Measurements from ENCODE around the gene ABHD12. TPM values are rescaled to one million over a fixed set of nuclear protein-coding genes. Genes with fewer than 3 reads are reported as not detected.

Gene ABHD12
- total and polyA plus RNA-seq, 8 donors, result 39.7 to 57.8 (median 47.4) TPM

DNA sequence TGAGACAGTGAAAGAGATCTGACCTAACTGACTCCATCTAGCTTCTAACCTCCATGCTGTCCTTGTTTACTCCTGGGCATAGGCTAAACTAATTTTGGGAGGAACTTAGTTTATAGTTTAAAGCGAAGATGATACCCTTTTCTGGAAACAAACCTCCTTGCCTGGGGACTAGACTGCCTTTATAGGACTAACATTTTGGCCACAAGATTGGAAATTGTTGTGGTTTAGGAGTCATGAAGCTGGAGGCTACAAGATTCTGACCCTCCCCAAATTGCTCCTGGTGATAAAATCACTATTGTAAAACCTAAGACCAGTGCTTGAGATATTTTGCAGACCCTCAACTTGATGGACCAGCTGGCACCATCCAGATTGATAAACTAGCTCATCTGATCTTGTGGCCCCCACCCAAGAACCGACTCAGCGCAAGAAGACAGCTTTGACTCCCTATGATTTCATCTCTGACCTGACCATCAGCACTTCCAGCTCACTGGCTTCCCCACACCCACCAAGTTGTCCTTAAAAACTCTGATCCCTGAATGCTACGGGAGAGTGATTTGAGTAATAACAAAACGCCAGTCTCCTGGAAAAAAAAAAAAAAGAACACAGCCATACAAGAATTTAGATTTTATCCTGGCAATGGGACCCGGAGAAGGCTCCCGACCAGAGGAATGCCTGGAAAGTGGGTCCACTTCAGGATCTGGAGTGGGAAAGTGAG is 63.0 kb downstream of the ABHD12 start:
- peaks cover 0 to 44% of the 10 kb centered on the region in 2 donors for H3K4me1 ChIP-seq
- no peak overlapping the region for H3K4me3 ChIP-seq
- ATAC-seq (no peak), DNase-seq (no peak)
- intact Hi-C loops (cut with DNase I), result no loop called here
- H3K9me3 ChIP-seq, result no peaks in the 10 kb centered on the region
- no peaks in the 10 kb centered on the region for H3K27me3 ChIP-seq
- no peak overlapping the region for H3K27ac ChIP-seq
- TF ChIP-seq, protein P1, sequence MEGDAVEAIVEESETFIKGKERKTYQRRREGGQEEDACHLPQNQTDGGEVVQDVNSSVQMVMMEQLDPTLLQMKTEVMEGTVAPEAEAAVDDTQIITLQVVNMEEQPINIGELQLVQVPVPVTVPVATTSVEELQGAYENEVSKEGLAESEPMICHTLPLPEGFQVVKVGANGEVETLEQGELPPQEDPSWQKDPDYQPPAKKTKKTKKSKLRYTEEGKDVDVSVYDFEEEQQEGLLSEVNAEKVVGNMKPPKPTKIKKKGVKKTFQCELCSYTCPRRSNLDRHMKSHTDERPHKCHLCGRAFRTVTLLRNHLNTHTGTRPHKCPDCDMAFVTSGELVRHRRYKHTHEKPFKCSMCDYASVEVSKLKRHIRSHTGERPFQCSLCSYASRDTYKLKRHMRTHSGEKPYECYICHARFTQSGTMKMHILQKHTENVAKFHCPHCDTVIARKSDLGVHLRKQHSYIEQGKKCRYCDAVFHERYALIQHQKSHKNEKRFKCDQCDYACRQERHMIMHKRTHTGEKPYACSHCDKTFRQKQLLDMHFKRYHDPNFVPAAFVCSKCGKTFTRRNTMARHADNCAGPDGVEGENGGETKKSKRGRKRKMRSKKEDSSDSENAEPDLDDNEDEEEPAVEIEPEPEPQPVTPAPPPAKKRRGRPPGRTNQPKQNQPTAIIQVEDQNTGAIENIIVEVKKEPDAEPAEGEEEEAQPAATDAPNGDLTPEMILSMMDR (IDR thresholded peaks at IDR 0.05), result no peak
- H3K36me3 ChIP-seq, result peaks cover 0 to 4% of the 10 kb centered on the region in 2 donors

DNA sequence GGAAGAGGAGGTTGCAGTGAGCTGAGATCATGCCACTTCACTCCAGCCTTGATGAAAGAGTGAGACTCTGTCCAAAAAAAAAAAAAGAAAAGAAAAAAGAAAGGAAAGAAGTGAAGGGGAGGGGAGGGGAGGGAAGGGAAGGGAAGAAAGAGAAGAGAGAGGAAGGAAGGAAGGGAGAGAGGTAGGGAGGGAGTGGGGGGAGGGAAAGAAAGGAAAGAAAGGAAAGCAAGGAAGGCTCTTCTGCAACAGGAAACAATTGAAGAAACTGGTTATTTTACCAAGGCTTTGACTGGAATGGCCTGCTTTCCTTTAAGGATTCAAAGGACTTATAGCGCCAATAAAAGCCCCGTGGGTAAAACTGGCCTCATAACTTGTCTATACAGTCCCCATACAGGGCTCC is 64.6 kb downstream of the ABHD12 start:
- intact Hi-C loops (cut with DNase I), result no loop called here
- peaks cover 0 to 52% of the 10 kb centered on the region in 2 donors for H3K4me1 ChIP-seq
- TF ChIP-seq, protein P1 (IDR thresholded peaks at IDR 0.05), result no peak
- DNase-seq, result no peak
- H3K9me3 ChIP-seq, result no peaks in the 10 kb centered on the region
- H3K27me3 ChIP-seq, result no peaks in the 10 kb centered on the region
- H3K4me3 ChIP-seq, result no peak overlapping the region
- peaks cover 0 to 20% of the 10 kb centered on the region in 2 donors for H3K36me3 ChIP-seq
- ATAC-seq, result no peak
- H3K27ac ChIP-seq, result no peak overlapping the region

- DNase-seq (no peak), ATAC-seq (peak; percentile 8)
- Histone ChIP-seq H3K27me3 (no peaks in the 10 kb centered on the region), H3K27ac (peak overlapping the region in 1 of 2 donors; percentile 50), H3K4me1 (peaks cover 0 to 52% of the 10 kb centered on the region in 2 donors), H3K9me3 (no peaks in the 10 kb centered on the region), H3K4me3 (no peak overlapping the region), H3K36me3 (peaks cover 0 to 21% of the 10 kb centered on the region in 2 donors)
- intact Hi-C loops (cut with DNase I), result no loop called here
- TF ChIP-seq, protein P1 (IDR thresholded peaks at IDR 0.05), result no peak
Observed at GRCh38 chr20:25325073-25325472, 65.6 kb downstream of the ABHD12 start.

GRCh38 chr20:25324412-25324811 is 66.2 kb downstream of the ABHD12 start:
- Histone ChIP-seq H3K27me3 (no peaks in the 10 kb centered on the region), H3K4me1 (peaks cover 0 to 54% of the 10 kb centered on the region in 2 donors), H3K4me3 (no peak overlapping the region), H3K36me3 (peaks cover 0 to 27% of the 10 kb centered on the region in 2 donors), H3K9me3 (no peaks in the 10 kb centered on the region), H3K27ac (peak overlapping the region in 1 of 2 donors; percentile 50)
- TF ChIP-seq, protein P1 (IDR thresholded peaks at IDR 0.05), result no peak
- ATAC-seq (peak; percentile 85), DNase-seq (peak in 1 of 4 donors; percentile 85)
- intact Hi-C loops (cut with DNase I), result no loop called here

GRCh38 chr20:25323496-25324246 is 67.0 kb downstream of the ABHD12 start:
- TF ChIP-seq, protein P1 (IDR thresholded peaks at IDR 0.05), result no peak
- intact Hi-C loops (cut with DNase I), result no loop called here

More at GRCh38 chr20:25323496-25324246, 67.0 kb downstream of the ABHD12 start:
- peak overlapping the region in 1 of 2 donors; percentile 10 for H3K27ac ChIP-seq
- no peak for DNase-seq
- ATAC-seq, result no peak
- no peaks in the 10 kb centered on the region for H3K27me3 ChIP-seq
- no peaks in the 10 kb centered on the region for H3K9me3 ChIP-seq
- H3K4me1 ChIP-seq, result peaks cover 0 to 62% of the 10 kb centered on the region in 2 donors
- H3K4me3 ChIP-seq, result no peak overlapping the region
- H3K36me3 ChIP-seq, result peaks cover 0 to 27% of the 10 kb centered on the region in 2 donors

All from left lung (tissue), 10 donors.